ENCODE measurements around the gene ARID1B. TPM values are rescaled to one million over a fixed set of nuclear protein-coding genes. Genes with fewer than 3 reads are reported as not detected.

The ARID1B gene
- total RNA-seq, 1 experiment from 2014 or later, result 13.9 TPM

- H3K27me3 ChIP-seq (replicated peaks), result no peaks in the 10 kb centered on the region
- 0 out of 2 replicates have a peak, but pooled peaks cover 6% of the 10 kb centered on the region for H3K4me1 ChIP-seq (replicated peaks)
- no peaks in the 10 kb centered on the region for H3K36me3 ChIP-seq
- H3K27ac ChIP-seq, result no peak overlapping the region
- no peaks in the 10 kb centered on the region for H3K9me3 ChIP-seq (replicated peaks)
- H3K4me3 ChIP-seq, result no peak overlapping the region
- DNase-seq (ENCODE audit: low read depth in 1 of 2, low spot score in 2 of 2), result no peak
Measured at GRCh38 chr6:156917213-156917612, 140.0 kb downstream of the ARID1B start.

DNA sequence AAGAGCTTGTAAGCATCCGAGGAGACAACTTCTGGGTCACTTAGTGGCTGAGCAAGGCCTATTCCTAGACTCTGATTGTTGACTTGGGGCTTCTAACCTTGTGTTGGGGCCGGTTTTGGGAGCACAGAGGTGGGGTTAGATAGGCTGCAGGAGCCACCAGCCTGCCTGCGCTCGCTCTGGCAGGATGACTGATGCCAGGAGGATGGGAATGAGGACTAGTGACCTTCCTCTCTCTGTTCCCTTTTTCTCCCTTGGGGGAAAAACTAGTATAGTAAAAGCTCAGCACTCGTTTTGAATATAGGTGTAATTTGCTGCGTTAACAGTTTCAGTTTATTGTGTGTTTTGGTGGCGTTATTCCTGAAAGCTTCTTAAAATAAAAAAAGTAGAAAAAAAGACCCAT lies 141.5 kb downstream of the ARID1B start:
- no peak for DNase-seq (ENCODE audit: low read depth in 1 of 2, low spot score in 2 of 2)
- Histone ChIP-seq H3K4me3 (no peak overlapping the region), H3K27ac (no peak overlapping the region), H3K27me3 (replicated peaks) (no peaks in the 10 kb centered on the region), H3K4me1 (replicated peaks) (0 out of 2 replicates have a peak, but pooled peaks cover 6% of the 10 kb centered on the region), H3K9me3 (replicated peaks) (no peaks in the 10 kb centered on the region), H3K36me3 (no peaks in the 10 kb centered on the region)

- no peak overlapping the region for H3K27ac ChIP-seq
- no peak for DNase-seq (ENCODE audit: low read depth in 1 of 2, low spot score in 2 of 2)
- H3K4me1 ChIP-seq (replicated peaks), result 0 out of 2 replicates have a peak, but pooled peaks cover 6% of the 10 kb centered on the region
- H3K27me3 ChIP-seq (replicated peaks), result no peaks in the 10 kb centered on the region
- no peaks in the 10 kb centered on the region for H3K9me3 ChIP-seq (replicated peaks)
- no peaks in the 10 kb centered on the region for H3K36me3 ChIP-seq
- no peak overlapping the region for H3K4me3 ChIP-seq
Measured at GRCh38 chr6:156919370-156919769, 142.2 kb downstream of the ARID1B start.

DNA sequence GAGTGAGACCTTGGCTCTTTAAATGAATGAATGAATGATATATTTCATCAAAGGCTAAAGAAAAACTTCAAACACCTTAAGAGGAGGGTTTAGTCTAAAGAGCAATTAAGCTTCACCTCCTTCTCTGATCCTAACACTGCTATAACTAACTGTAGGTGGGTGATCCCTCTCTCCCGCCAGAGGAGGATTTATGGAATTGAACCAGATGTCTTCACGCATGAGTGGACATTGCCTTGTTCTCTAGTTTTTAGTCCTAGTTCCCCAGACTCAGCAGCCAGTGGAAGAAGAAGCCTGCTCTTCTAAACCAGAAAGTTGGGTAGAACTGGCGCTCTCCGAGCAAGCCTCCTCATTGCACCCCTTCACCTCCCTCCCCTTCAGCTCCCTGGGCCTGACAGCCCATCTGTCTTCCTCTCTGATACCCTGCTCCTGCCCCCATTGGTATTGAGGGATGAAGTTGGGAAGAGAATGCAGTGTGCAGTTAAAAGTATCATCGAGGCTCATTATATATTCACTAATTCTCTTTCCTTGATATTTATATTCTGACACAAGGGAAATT lies 142.7 kb downstream of the ARID1B start:
- Histone ChIP-seq H3K27ac (no peak overlapping the region), H3K4me3 (no peak overlapping the region), H3K9me3 (replicated peaks) (no peaks in the 10 kb centered on the region), H3K4me1 (replicated peaks) (0 out of 2 replicates have a peak, but pooled peaks cover 6% of the 10 kb centered on the region), H3K27me3 (replicated peaks) (no peaks in the 10 kb centered on the region), H3K36me3 (no peaks in the 10 kb centered on the region)
- DNase-seq (ENCODE audit: low read depth in 1 of 2, low spot score in 2 of 2), result no peak

DNA sequence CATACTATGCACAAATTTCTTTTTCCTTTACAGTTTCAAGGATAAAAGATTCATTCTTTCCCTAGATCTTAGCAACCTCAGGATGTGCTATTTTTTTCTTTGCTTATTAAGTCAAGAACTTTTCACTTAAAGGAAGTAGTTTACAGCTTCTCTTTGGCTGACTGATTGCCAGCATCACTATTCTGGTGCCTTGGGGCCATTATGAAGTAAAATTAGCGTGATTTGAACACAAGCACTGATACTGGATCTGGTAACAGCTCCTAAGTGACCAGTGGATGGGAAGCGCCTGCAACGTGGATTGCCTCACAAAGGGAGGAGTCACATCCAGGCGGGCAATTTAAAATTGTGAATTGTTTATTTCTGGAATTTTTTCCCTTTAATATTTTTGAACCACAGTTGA lies 147.1 kb downstream of the ARID1B start:
- H3K27me3 ChIP-seq (replicated peaks), result no peaks in the 10 kb centered on the region
- H3K36me3 ChIP-seq, result no peaks in the 10 kb centered on the region
- H3K9me3 ChIP-seq (replicated peaks), result no peaks in the 10 kb centered on the region; the same call in 1 of the 2 replicates
- DNase-seq (ENCODE audit: low read depth in 1 of 2, low spot score in 2 of 2), result no peak
- no peak overlapping the region for H3K27ac ChIP-seq
- H3K4me3 ChIP-seq, result no peak overlapping the region
- 0 out of 2 replicates have a peak, but pooled peaks cover 6% of the 10 kb centered on the region for H3K4me1 ChIP-seq (replicated peaks)

GRCh38 chr6:156925026-156925425 lies 147.8 kb downstream of the ARID1B start:
- Histone ChIP-seq H3K9me3 (replicated peaks) (no peaks in the 10 kb centered on the region; the same call in 1 of the 2 replicates), H3K4me1 (replicated peaks) (0 out of 2 replicates have a peak, but pooled peaks cover 6% of the 10 kb centered on the region), H3K4me3 (no peak overlapping the region), H3K36me3 (no peaks in the 10 kb centered on the region), H3K27ac (no peak overlapping the region), H3K27me3 (replicated peaks) (no peaks in the 10 kb centered on the region)
- DNase-seq (ENCODE audit: low read depth in 1 of 2, low spot score in 2 of 2), result no peak

DNA sequence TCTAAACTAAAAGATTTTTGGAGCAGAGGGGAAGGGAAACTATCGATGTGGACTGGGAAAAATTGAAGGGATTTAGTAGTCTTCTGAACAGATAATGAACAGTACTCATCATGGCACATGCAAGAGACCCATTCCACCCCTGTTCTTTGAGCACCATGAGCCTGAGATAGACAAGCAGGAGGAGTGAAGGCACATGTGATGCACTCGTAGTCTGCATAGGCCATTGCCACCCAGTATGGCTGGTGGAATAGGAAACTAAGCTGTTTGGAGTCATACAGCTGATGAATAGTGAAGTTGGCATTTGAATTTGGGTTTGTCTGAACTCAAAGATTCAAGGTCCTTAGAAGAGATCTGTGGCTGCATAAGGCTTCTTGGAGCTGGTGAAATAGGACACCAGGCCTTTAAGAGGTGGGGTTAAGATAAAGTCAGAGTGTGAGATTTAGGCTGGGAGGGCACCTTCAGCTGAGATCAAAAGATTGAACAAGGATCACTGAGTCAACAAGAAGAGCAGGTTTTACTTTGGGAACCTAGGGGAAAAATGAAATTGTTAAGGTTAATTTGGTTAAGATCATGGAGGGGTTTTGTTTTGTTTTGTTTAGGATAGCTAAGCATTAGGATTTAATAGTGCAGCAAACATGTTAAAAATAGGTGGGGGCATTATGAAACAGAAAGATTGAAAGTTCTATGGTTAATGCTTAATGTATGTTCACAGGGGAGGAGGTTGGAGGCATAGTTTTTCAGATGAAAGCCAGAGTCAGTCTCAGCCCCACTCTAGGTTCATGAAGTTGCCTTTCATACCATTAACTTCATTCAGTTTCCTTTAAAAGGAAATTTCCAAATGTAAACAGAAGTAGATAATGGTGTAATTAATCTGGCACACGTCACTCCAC lies 148.8 kb downstream of the ARID1B start:
- Histone ChIP-seq H3K27ac (no peak overlapping the region), H3K9me3 (replicated peaks) (no peaks in the 10 kb centered on the region; the same call in 1 of the 2 replicates), H3K27me3 (replicated peaks) (no peaks in the 10 kb centered on the region), H3K36me3 (no peaks in the 10 kb centered on the region), H3K4me1 (replicated peaks) (0 out of 2 replicates have a peak, but pooled peaks cover under 1% of the 10 kb centered on the region), H3K4me3 (no peak overlapping the region)
- DNase-seq (ENCODE audit: low read depth in 1 of 2, low spot score in 2 of 2), result no peak

DNA sequence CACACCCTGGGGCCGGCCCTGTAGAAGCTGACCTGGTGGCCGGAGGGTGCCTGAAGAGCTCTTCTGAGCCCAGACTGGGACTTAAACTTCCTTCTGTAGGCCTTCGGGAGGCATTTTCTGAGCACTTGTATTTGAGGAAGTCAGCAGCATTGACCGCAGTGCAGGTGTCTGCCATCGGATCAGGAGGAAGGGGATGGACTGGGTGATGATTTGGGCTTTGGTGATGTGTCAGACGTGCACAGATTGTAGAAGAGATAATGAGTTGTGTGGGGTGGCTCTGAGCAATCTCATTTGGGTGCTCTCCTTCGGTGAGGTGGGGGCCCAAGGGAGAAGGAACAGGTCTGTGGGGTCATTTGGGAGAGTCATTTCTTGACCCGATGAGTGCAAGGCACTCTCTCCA lies 150.9 kb downstream of the ARID1B start:
- Histone ChIP-seq H3K27ac (no peak overlapping the region), H3K4me1 (replicated peaks) (no peaks in the 10 kb centered on the region), H3K27me3 (replicated peaks) (no peaks in the 10 kb centered on the region), H3K4me3 (no peak overlapping the region), H3K9me3 (replicated peaks) (no peaks in the 10 kb centered on the region; the same call in 1 of the 2 replicates), H3K36me3 (no peaks in the 10 kb centered on the region)
- no peak for DNase-seq (ENCODE audit: low read depth in 1 of 2, low spot score in 2 of 2)

- Histone ChIP-seq H3K4me1 (replicated peaks) (no peaks in the 10 kb centered on the region), H3K4me3 (no peak overlapping the region), H3K9me3 (replicated peaks) (no peaks in the 10 kb centered on the region; the same call in 1 of the 2 replicates), H3K36me3 (no peaks in the 10 kb centered on the region), H3K27me3 (replicated peaks) (no peaks in the 10 kb centered on the region), H3K27ac (no peak overlapping the region)
- no peak for DNase-seq (ENCODE audit: low read depth in 1 of 2, low spot score in 2 of 2)
Measured at GRCh38 chr6:156928972-156929371, 151.8 kb downstream of the ARID1B start.

DNA sequence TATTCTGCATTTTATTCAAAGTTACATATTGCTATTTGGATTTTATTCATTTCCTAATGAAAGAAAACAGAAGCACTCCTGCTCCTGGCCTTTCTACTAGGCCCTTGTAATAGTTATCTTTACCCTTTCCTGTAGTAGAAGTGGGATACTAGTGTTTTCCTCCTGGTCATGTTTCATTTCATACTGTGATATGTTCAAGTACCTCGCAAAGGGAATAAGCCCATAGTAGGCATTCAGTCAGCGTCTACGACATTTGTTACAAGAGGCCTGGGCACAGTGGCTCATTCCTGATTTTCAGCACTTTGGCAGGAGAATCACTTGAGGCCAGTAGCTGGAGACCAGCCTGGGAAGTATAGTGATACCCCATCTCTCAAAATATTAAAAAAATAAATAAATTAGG lies 154.1 kb downstream of the ARID1B start:
- Histone ChIP-seq H3K9me3 (replicated peaks) (no peaks in the 10 kb centered on the region), H3K27me3 (replicated peaks) (no peaks in the 10 kb centered on the region), H3K36me3 (peaks cover 7% of the 10 kb centered on the region; the same call in 1 of the 2 replicates), H3K27ac (no peak overlapping the region), H3K4me3 (no peak overlapping the region), H3K4me1 (replicated peaks) (no peaks in the 10 kb centered on the region)
- DNase-seq (ENCODE audit: low read depth in 1 of 2, low spot score in 2 of 2), result no peak

GRCh38 chr6:156933201-156934068 lies 156.3 kb downstream of the ARID1B start:
- no peaks in the 10 kb centered on the region for H3K9me3 ChIP-seq (replicated peaks)
- no peak overlapping the region for H3K27ac ChIP-seq
- peaks cover 7% of the 10 kb centered on the region; the same call in 1 of the 2 replicates for H3K36me3 ChIP-seq
- no peaks in the 10 kb centered on the region for H3K27me3 ChIP-seq (replicated peaks)
- no peak for DNase-seq (ENCODE audit: low read depth in 1 of 2, low spot score in 2 of 2)
- no peak overlapping the region for H3K4me3 ChIP-seq
- no peaks in the 10 kb centered on the region for H3K4me1 ChIP-seq (replicated peaks)

DNA sequence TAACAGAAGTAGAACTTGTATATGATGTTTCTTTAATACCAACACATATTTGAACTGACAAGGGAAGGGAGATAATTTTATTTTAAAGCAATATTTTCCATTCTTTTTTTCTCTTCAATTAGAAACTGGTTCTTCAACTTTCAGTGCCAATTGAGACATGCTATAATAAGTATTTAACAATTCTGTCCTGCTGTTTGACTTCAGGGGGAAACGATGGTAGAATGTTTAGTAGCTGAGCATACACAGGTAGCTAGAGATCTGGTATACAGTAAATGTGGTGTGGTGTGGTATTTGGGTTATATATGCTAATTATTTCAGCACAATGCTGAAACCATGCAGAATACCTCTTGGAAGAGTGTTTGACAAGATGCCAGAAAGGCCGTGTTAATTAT lies 156.9 kb downstream of the ARID1B start:
- Histone ChIP-seq H3K27me3 (replicated peaks) (no peaks in the 10 kb centered on the region), H3K27ac (no peak overlapping the region), H3K4me3 (no peak overlapping the region), H3K36me3 (peaks cover 7% of the 10 kb centered on the region; the same call in 1 of the 2 replicates), H3K4me1 (replicated peaks) (no peaks in the 10 kb centered on the region), H3K9me3 (replicated peaks) (no peaks in the 10 kb centered on the region)
- DNase-seq (ENCODE audit: low read depth in 1 of 2, low spot score in 2 of 2), result no peak

DNA sequence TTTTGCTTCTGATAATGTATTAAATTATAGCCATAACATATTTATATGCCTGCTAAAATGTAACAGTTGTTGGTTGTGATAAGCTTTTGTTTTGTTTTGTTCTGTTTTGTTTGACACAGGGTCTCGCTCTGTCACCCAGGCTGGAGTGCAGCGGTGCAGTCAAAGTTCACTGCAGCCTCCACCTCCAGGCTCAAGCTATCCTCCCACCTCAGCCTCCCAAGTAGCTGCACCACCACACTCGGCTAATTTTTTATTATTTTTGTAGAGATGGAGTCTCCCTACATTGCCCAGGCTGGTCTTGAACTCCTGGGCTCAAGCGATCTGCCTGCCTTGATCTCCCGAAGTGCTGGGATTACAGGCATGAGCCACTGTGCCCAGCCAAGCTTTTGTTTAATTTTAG lies 157.8 kb downstream of the ARID1B start:
- no peak overlapping the region for H3K4me3 ChIP-seq
- no peak overlapping the region for H3K27ac ChIP-seq
- peaks cover 7% of the 10 kb centered on the region; the same call in 1 of the 2 replicates for H3K36me3 ChIP-seq
- no peaks in the 10 kb centered on the region for H3K9me3 ChIP-seq (replicated peaks)
- H3K4me1 ChIP-seq (replicated peaks), result no peaks in the 10 kb centered on the region
- no peak for DNase-seq (ENCODE audit: low read depth in 1 of 2, low spot score in 2 of 2)
- no peaks in the 10 kb centered on the region for H3K27me3 ChIP-seq (replicated peaks)
